Thoracic aorta (tissue), 2 donors: ENCODE results near the gene TST. TPM values are rescaled to one million over a fixed set of nuclear protein-coding genes. Genes with fewer than 3 reads are reported as not detected.

ENCODE experiments used
- ATAC-seq: fragments of 150-250 bp; one replicate; pipeline ENCODE4 v1.8.0; 2017; ENCODE audit warnings: low read depth; ENCODE audit not compliant: insufficient number of reproducible peaks, low FRiP score
- DNase-seq: peaks from one replicate; pipeline ENCODE4 v3.0.0-alpha.2; 2020; ENCODE audit warnings: low spot score
- H3K27ac ChIP-seq, 2 donors: fragments of 200-600 bp; sonication (generic); 1 replicate in 1 of 2; 2 replicates in 1 of 2; pipeline ENCODE4 v1.5.1; 2016; ENCODE audit warnings: mild to moderate bottlenecking in 2 of 2, moderate library complexity in 2 of 2
- H3K27me3 ChIP-seq: fragments of 200-600 bp; sonication (generic); replicated peaks from 2 replicates; pipeline ENCODE4 v1.6.0; 2016; ENCODE audit warnings: mild to moderate bottlenecking; ENCODE audit not compliant: insufficient read depth
- H3K36me3 ChIP-seq: fragments of 200-600 bp; sonication (generic); one replicate; pipeline ENCODE4 v1.5.1; 2016
- H3K4me1 ChIP-seq, 2 donors: fragments of 200-600 bp; sonication (generic); 1 replicate in 1 of 2; 2 replicates in 1 of 2; pipeline versions ENCODE4 v1.5.1 to v1.6.0; 2016; ENCODE audit warnings: low read depth in 2 of 2, mild to moderate bottlenecking in 1 of 2; ENCODE audit not compliant: control insufficient read depth in 1 of 2
- H3K4me3 ChIP-seq: fragments of 200-600 bp; sonication (generic); 2 replicates; pipeline ENCODE4 v1.5.1; 2016; ENCODE audit warnings: mild to moderate bottlenecking
- H3K9me3 ChIP-seq: fragments of 200-600 bp; sonication (generic); 2 replicates; pipeline ENCODE4 v1.5.1; 2016
- total RNA-seq, 2 donors: library from RNA; depleted of rRNA; stranded (reverse); fragments of >200 nt; gene quantifications; one replicate each; pipeline versions ENCODE4 v1.1.0 to v1.2.3, GENCODE V29; 2016
- TF ChIP-seq, protein P1 (sequence below): fragments of 200-600 bp; sonication (generic); IDR thresholded peaks from one replicate; pipeline ENCODE4 v1.5.1; 2019; ENCODE audit warnings: antibody characterized with exemption

TST gene
- total RNA-seq, 2 donors from 2014 or later = 8.5 to 26.9 TPM

- Histone ChIP-seq H3K4me1 (no peaks in the 10 kb centered on the region), H3K27me3 (no peaks in the 10 kb centered on the region), H3K27ac (no peak overlapping the region), H3K9me3 (no peaks in the 10 kb centered on the region), H3K36me3 (no peaks in the 10 kb centered on the region), H3K4me3 (no peak overlapping the region)
- no peak for DNase-seq
- ATAC-seq = no peak
- TF ChIP-seq, protein P1, sequence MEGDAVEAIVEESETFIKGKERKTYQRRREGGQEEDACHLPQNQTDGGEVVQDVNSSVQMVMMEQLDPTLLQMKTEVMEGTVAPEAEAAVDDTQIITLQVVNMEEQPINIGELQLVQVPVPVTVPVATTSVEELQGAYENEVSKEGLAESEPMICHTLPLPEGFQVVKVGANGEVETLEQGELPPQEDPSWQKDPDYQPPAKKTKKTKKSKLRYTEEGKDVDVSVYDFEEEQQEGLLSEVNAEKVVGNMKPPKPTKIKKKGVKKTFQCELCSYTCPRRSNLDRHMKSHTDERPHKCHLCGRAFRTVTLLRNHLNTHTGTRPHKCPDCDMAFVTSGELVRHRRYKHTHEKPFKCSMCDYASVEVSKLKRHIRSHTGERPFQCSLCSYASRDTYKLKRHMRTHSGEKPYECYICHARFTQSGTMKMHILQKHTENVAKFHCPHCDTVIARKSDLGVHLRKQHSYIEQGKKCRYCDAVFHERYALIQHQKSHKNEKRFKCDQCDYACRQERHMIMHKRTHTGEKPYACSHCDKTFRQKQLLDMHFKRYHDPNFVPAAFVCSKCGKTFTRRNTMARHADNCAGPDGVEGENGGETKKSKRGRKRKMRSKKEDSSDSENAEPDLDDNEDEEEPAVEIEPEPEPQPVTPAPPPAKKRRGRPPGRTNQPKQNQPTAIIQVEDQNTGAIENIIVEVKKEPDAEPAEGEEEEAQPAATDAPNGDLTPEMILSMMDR = no peak
These were observed 52.3 kb downstream of the TST start for GRCh38 chr22:36966851-36967540.

- no peaks in the 10 kb centered on the region for H3K4me1 ChIP-seq
- no peak for ATAC-seq
- H3K36me3 ChIP-seq = no peaks in the 10 kb centered on the region
- TF ChIP-seq, protein P1 = no peak
- DNase-seq = no peak
- H3K27ac ChIP-seq = no peak overlapping the region
- H3K4me3 ChIP-seq = no peak overlapping the region
- H3K27me3 ChIP-seq = no peaks in the 10 kb centered on the region
- no peaks in the 10 kb centered on the region for H3K9me3 ChIP-seq
These were observed 53.6 kb downstream of the TST start for GRCh38 chr22:36965696-36966095.

- Histone ChIP-seq H3K4me1 (no peaks in the 10 kb centered on the region), H3K27me3 (no peaks in the 10 kb centered on the region), H3K36me3 (no peaks in the 10 kb centered on the region), H3K4me3 (no peak overlapping the region), H3K9me3 (no peaks in the 10 kb centered on the region), H3K27ac (no peak overlapping the region)
- DNase-seq (no peak), ATAC-seq (no peak)
- TF ChIP-seq, protein P1 = no peak
These were observed 55.1 kb downstream of the TST start for GRCh38 chr22:36964106-36964505.

GRCh38 chr22:36963302-36963701 lies 55.9 kb downstream of the TST start:
- no peak for ATAC-seq
- TF ChIP-seq, protein P1 = no peak
- no peaks in the 10 kb centered on the region for H3K36me3 ChIP-seq

GRCh38 chr22:36961626-36962025 lies 57.6 kb downstream of the TST start:
- Histone ChIP-seq H3K27me3 (no peaks in the 10 kb centered on the region), H3K9me3 (no peaks in the 10 kb centered on the region), H3K36me3 (no peaks in the 10 kb centered on the region), H3K27ac (no peak overlapping the region), H3K4me1 (no peaks in the 10 kb centered on the region), H3K4me3 (no peak overlapping the region)
- ATAC-seq (no peak), DNase-seq (no peak)
- TF ChIP-seq, protein P1 = no peak

More at GRCh38 chr22:36963302-36963701, 55.9 kb downstream of the TST start:
- no peak for DNase-seq
- Histone ChIP-seq H3K9me3 (no peaks in the 10 kb centered on the region), H3K4me1 (no peaks in the 10 kb centered on the region), H3K4me3 (no peak overlapping the region), H3K27ac (no peak overlapping the region), H3K27me3 (no peaks in the 10 kb centered on the region)

Other genes with a start within 250 kb of the TST start
- 10 to 100 TPM; 15.0 to 16.0 TPM for gene IFT27, start 243.3 kb downstream of the TST start, total RNA-seq
- not detected for gene PVALB, start 202.4 kb downstream of the TST start, total RNA-seq
- 10 to 100 TPM; 38.1 to 68.8 TPM for gene NCF4, start 158.4 kb downstream of the TST start, total RNA-seq
- gene CSF2RB, start 105.8 kb downstream of the TST start, total RNA-seq = 10 to 100 TPM; 13.0 to 21.4 TPM
- gene MPST, start 295 bp upstream of the TST start, total RNA-seq = 100 to 1,000 TPM in 1 of 2 donors, 10 to 100 TPM in 1; 70.1 to 108 TPM
- 10 to 100 TPM; 16.7 to 32.4 TPM for gene KCTD17, start 32.3 kb upstream of the TST start, total RNA-seq
- gene TMPRSS6, start 90.3 kb upstream of the TST start, total RNA-seq = not detected
- 10 to 100 TPM in 1 of 2 donors, 1 to 10 TPM in 1; 2.0 to 13.1 TPM for gene IL2RB, start 130.5 kb upstream of the TST start, total RNA-seq
- gene C1QTNF6, start 168.8 kb upstream of the TST start, total RNA-seq = 1 to 10 TPM; 1.9 to 2.1 TPM
- not detected for gene SSTR3, start 193.0 kb upstream of the TST start, total RNA-seq
- gene RAC2, start 224.8 kb upstream of the TST start, total RNA-seq = 10 to 100 TPM; 10.7 to 16.2 TPM